ENCODE results near the gene DNAJB1.

Gene DNAJB1

DNA sequence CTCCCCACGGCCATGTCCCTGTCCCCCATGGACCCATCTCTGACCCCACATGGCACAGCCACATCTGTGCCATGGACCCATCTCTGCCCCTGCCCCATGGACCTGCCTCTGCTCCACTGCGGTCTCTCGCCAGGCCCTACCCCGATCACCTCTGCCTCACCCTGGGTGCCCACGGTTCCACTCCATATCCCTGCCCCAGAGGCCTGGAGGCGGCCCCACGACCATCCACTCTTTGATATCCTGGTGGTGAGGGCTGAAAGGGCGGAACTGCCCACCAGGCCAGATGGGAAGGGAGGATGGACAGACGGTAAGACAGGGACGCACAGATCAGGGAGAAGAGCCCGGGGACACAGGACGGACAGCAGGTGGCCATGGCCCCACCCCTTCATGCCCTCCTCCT lies 43.4 kb downstream of the DNAJB1 start:
- DNase-seq (ENCODE audit: low read depth): no peak
- no peak overlapping the region for H3K4me3 ChIP-seq (ENCODE audit: low read depth, low read length)
- TF ChIP-seq, protein P1, sequence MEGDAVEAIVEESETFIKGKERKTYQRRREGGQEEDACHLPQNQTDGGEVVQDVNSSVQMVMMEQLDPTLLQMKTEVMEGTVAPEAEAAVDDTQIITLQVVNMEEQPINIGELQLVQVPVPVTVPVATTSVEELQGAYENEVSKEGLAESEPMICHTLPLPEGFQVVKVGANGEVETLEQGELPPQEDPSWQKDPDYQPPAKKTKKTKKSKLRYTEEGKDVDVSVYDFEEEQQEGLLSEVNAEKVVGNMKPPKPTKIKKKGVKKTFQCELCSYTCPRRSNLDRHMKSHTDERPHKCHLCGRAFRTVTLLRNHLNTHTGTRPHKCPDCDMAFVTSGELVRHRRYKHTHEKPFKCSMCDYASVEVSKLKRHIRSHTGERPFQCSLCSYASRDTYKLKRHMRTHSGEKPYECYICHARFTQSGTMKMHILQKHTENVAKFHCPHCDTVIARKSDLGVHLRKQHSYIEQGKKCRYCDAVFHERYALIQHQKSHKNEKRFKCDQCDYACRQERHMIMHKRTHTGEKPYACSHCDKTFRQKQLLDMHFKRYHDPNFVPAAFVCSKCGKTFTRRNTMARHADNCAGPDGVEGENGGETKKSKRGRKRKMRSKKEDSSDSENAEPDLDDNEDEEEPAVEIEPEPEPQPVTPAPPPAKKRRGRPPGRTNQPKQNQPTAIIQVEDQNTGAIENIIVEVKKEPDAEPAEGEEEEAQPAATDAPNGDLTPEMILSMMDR (IDR thresholded peaks at IDR 0.05; ENCODE audit: control insufficient read depth, extremely low read depth, insufficient read depth): no peak

DNA sequence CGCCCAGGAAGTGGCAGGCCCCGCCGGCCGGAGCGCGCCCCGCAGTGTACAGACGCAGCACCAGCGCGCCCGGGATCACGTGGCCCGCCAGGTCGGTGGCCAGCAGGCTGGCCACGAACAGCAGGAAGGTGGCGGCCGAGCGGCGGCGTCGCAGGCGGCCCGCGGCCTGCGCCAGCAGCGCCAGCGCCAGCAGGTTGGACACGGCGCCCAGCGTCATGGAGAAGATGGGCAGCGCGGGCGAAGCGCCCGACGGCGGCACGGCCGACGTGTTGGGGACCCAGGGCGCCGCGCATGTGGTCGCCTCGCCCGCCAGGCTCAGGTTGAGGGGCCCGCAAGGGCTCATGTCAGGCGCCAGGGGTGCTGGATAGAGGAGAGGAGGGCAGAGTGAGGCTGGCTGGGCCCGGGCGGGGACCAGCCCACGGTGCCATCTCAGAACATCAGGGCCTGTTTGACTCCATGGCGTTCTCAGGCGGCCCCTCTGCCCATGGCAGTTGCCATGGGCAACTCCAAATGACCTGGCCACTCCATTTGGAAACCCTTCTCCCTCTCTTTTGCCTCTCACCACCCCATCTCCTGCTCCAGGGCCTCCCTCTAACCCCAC lies 44.1 kb downstream of the DNAJB1 start:
- H3K4me3 ChIP-seq (ENCODE audit: low read depth, low read length): no peak overlapping the region
- TF ChIP-seq, protein P1 (IDR thresholded peaks at IDR 0.05; ENCODE audit: control insufficient read depth, extremely low read depth, insufficient read depth): no peak
- no peak for DNase-seq (ENCODE audit: low read depth)

DNA sequence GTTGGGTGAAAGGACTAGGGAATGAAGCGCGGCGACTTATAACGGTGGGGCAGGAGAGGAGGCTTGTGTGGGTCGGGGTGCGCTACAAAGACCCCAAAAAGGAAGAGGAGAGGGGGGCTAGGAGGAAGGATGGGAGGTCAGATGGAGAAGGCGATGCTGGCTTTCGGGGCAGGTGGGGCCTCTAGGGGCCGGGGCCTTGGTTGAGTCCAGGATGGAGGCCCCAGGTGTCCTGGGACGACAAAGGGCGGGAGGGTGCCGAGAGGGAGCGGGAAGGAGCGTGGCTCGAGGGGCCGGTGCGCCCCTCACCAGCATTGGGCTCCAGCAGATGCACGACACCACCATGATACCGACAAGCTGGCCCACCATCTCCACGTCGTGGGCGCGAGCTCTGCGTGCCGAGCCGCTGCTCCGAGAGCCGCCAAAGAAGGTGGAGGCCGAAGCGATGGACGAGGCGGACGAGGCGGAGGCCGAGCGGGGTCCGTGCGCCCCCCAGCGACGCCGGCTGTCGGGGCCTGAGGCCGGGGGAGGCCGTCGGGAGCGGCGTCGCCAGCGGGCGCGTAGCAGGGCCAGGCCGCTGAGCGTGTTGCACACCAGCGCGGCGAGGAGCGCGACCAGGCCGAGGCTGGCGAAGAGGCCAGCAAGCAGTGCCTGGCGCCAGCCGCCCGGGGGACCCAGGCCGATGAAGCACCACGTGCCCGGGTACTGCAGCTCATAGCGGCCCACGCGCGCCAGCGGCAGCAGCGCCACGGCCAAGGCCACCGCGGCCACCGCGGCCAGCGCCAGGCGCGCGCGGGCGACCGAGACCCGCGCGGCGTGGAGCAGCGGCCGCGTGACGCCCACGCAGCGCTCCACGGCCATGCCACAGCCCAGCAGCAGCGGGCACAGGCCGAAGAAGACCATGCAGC lies 44.9 kb downstream of the DNAJB1 start:
- no peak for DNase-seq (ENCODE audit: low read depth)
- TF ChIP-seq, protein P1 (IDR thresholded peaks at IDR 0.05; ENCODE audit: control insufficient read depth, extremely low read depth, insufficient read depth): no peak
- no peak overlapping the region for H3K4me3 ChIP-seq (ENCODE audit: low read depth, low read length)

DNA sequence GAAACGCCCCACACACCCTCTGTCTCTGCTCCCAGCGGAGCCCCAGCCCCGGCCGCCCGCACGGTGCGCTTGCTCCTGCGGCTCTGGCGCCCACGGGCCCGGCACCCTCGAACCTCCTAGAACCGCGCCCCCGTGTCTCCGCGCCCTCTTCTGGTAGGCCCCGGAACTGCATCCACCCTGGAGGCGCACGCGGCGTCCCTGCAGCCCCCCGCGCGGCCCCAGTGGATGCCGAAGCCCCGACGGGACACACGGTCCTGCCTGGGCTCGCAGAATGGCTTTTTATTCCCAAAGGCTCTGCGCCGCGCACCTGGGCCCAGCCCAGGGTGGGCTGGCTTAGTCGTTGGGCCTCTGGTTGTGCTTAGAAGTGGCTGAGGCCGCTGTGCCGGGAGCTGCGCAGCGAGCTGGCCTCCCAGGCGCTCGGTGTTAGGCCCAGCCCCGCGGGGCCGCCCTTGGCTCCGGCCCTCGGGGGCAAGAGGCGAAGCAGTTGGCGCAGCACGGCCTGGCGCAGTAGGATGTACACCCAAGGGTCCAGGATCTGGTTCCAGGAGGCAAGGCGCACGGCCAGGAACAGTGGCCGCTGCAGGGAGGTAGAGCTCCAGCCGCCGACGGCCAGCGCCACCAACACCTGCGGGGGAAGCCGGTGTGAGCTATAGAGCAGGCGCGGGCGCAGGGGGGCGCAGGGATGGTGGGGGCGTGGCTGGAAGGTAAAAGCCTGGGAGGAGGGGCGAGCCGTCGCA lies 45.8 kb downstream of the DNAJB1 start:
- TF ChIP-seq, protein P1 (IDR thresholded peaks at IDR 0.05; ENCODE audit: control insufficient read depth, extremely low read depth, insufficient read depth): peak; percentile 89
- no peak overlapping the region for H3K4me3 ChIP-seq (ENCODE audit: low read depth, low read length)
- no peak for DNase-seq (ENCODE audit: low read depth)

DNA sequence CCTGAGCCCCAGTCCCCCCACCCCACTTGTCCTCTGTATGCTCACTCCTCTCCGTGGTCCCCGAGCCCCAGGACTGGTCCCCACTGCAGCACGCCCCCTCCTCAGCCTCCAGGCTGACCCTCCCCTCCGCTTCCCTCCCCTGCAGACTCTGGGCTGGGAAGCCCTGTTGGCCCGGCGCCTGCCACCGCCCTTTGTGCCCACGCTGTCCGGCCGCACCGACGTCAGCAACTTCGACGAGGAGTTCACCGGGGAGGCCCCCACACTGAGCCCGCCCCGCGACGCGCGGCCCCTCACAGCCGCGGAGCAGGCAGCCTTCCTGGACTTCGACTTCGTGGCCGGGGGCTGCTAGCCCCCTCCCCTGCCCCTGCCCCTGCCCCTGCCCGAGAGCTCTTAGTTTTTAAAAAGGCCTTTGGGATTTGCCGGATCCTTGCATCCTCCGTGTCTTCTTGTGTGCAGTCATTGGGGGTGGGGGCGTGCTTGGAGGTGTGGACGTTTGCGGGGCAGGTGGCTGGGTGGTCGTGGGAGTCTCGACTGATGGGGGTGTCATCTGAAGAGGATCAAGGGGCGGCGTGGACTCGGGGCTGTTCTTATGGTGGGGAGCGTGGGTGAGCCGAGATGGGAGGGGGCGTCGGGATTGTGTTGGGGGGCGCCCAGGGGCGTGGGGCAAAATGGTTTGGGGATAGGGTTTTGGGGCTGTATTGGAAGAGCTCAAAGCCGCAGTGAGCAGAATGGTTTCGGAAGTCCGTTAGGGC lies 46.6 kb downstream of the DNAJB1 start:
- H3K4me3 ChIP-seq (ENCODE audit: low read depth, low read length): no peak overlapping the region
- TF ChIP-seq, protein P1 (IDR thresholded peaks at IDR 0.05; ENCODE audit: control insufficient read depth, extremely low read depth, insufficient read depth): no peak

More for the DNA sequence above, 46.6 kb downstream of the DNAJB1 start:
- no peak for DNase-seq (ENCODE audit: low read depth)
